Neuronal stem cell (in vitro differentiated cells): Measurements from ENCODE around the gene FBXL14.

Experiments
- DNase-seq: peaks from one replicate; pipeline ENCODE4 v3.0.0-alpha.2; 2013; ENCODE audit warnings: low spot score
- H2AFZ ChIP-seq: one replicate; pipeline ENCODE4 v1.6.1; 2013; ENCODE audit warnings: mild to moderate bottlenecking, low read length, inconsistent platforms
- H2AK5ac ChIP-seq: 2 replicates; pipeline ENCODE4 v1.6.1; 2013; ENCODE audit warnings: low read depth, mild to moderate bottlenecking, inconsistent platforms, low read length, moderate library complexity, mixed read lengths
- H2BK120ac ChIP-seq: 2 replicates; pipeline ENCODE4 v1.6.1; 2013; ENCODE audit warnings: low read depth, mild to moderate bottlenecking, inconsistent platforms, low read length, moderate library complexity, mixed read lengths
- H2BK12ac ChIP-seq: one replicate; pipeline ENCODE4 v1.6.1; 2013; ENCODE audit warnings: low read length, inconsistent platforms
- H2BK15ac ChIP-seq: 2 replicates; pipeline ENCODE4 v1.6.1; 2013; ENCODE audit warnings: mild to moderate bottlenecking, low read length, inconsistent platforms, mixed read lengths
- H2BK5ac ChIP-seq: one replicate; pipeline ENCODE4 v1.6.1; 2013; ENCODE audit warnings: inconsistent platforms, mild to moderate bottlenecking, low read length, moderate library complexity
- H3K14ac ChIP-seq: one replicate; pipeline ENCODE4 v1.6.1; 2013; ENCODE audit warnings: low read length, inconsistent platforms
- H3K18ac ChIP-seq: 2 replicates; pipeline ENCODE4 v1.6.1; 2013; ENCODE audit warnings: low read length, inconsistent platforms
- H3K23ac ChIP-seq: 2 replicates; pipeline ENCODE4 v1.6.1; 2013; ENCODE audit warnings: low read depth, mild to moderate bottlenecking, mixed read lengths, low read length, inconsistent platforms; ENCODE audit not compliant: poor library complexity
- H3K27ac ChIP-seq: replicated peaks from 3 replicates; pipeline ENCODE4 v1.5.1; 2013; ENCODE audit warnings: low read length, inconsistent platforms
- H3K27me3 ChIP-seq, 3 experiments: 2 replicates each; pipeline ENCODE4 v1.6.1; 2013; ENCODE audit warnings: low read length in 3 of 3, mild to moderate bottlenecking in 2 of 3, inconsistent platforms in 1 of 3, low read depth in 1 of 3, mixed read lengths in 1 of 3, moderate library complexity in 1 of 3; ENCODE audit not compliant: control insufficient read depth in 3 of 3, insufficient read depth in 3 of 3
- H3K36me3 ChIP-seq, 2 donors: replicated peaks in 1 of 2; 2 replicates each; pipeline ENCODE4 v1.6.1; 2013; ENCODE audit warnings: low read length in 2 of 2; ENCODE audit not compliant: control insufficient read depth in 2 of 2, insufficient read depth in 2 of 2
- H3K4ac ChIP-seq: 2 replicates; pipeline ENCODE4 v1.6.1; 2013; ENCODE audit warnings: inconsistent platforms, mild to moderate bottlenecking, low read length, moderate library complexity
- H3K4me1 ChIP-seq, 2 donors: 1 replicate in 1 of 2; 2 replicates in 1 of 2; pipeline ENCODE4 v1.6.1; 2013; ENCODE audit warnings: low read length in 2 of 2, low read depth in 1 of 2; ENCODE audit not compliant: control insufficient read depth in 2 of 2, insufficient read depth in 1 of 2
- H3K4me2 ChIP-seq: one replicate; pipeline ENCODE4 v1.6.1; 2013; ENCODE audit warnings: mild to moderate bottlenecking, low read length, inconsistent platforms; ENCODE audit not compliant: insufficient read depth, poor library complexity, severe bottlenecking
- H3K4me3 ChIP-seq, 2 donors: 2 replicates each; pipeline ENCODE4 v1.5.1; 2013; ENCODE audit warnings: low read length in 2 of 2, mild to moderate bottlenecking in 2 of 2, inconsistent platforms in 1 of 2, moderate library complexity in 1 of 2
- H3K79me1 ChIP-seq: one replicate; pipeline ENCODE4 v1.6.1; 2013; ENCODE audit warnings: low read depth, mild to moderate bottlenecking, inconsistent platforms, low read length, moderate library complexity
- H3K9ac ChIP-seq: one replicate; pipeline ENCODE4 v1.6.1; 2013; ENCODE audit warnings: mild to moderate bottlenecking, low read depth, low read length, inconsistent platforms; ENCODE audit not compliant: poor library complexity
- H3K9me3 ChIP-seq, 2 donors: replicated peaks in 1 of 2; 2 replicates each; pipeline versions ENCODE3 to v1.6.1; 2013; ENCODE audit warnings: low read length in 2 of 2, mild to moderate bottlenecking in 2 of 2, inconsistent platforms in 1 of 2, low read depth in 1 of 2, mixed read lengths in 1 of 2, moderate library complexity in 1 of 2; ENCODE audit not compliant: control insufficient read depth in 2 of 2, insufficient read depth in 1 of 2
- H4K8ac ChIP-seq: one replicate; pipeline ENCODE4 v1.6.1; 2013; ENCODE audit warnings: low read depth, mild to moderate bottlenecking, inconsistent platforms, low read length, moderate library complexity
- H4K91ac ChIP-seq: one replicate; pipeline ENCODE4 v1.6.1; 2013; ENCODE audit warnings: low read length, low read depth, mild to moderate bottlenecking, inconsistent platforms; ENCODE audit not compliant: poor library complexity
- WGBS, 2 donors: extraction: QIAGEN DNeasy Blood & Tissue Kit; methylation state at CpG; one replicate each; pipeline ENCODE4 v1.1.7; 2013; ENCODE audit warnings: missing lambda C conversion rate in 2 of 2, mixed read lengths in 1 of 2; ENCODE audit not compliant: insufficient read length in 2 of 2, insufficient replicate concordance in 1 of 2; ENCODE audit errors: extremely low coverage in 2 of 2; 5-methylcytosine and 5-hydroxymethylcytosine counted together

The FBXL14 gene

DNA sequence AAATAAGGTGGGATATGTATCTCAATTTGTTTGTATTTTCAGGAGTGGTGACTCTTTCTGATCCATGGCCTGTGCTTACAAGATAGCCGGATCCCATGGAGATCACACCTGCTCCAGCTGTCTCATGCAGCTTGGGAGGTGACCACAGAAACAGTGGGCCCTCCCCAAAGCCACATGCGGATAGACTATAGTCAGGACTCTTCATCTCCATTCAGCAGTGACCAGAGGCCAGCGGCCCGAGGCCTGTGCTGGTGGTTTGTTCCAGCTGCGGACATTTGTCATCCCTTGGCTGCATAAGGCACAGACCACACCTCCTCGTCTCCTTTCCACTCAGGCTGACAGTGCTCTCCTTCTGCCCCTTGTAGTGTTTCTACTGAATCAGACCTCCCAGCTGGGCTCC lies 20.0 kb upstream of the FBXL14 start:
- DNase-seq, result no peak
- Histone ChIP-seq H3K27me3 (peaks cover 0 to 67% (median 0%) of the 10 kb centered on the region in 3 experiments), H4K8ac (no peak overlapping the region), H2BK120ac (no peak overlapping the region), H2AK5ac (no peak overlapping the region), H2BK12ac (no peak overlapping the region), H2BK15ac (no peak overlapping the region), H3K14ac (no peak overlapping the region), H3K27ac (no peak overlapping the region), H2BK5ac (no peak overlapping the region), H4K91ac (no peak overlapping the region), H3K4me3 (no peak overlapping the region), H3K9me3 (no peaks in the 10 kb centered on the region), H3K18ac (no peak overlapping the region), H3K4me1 (peaks cover 7 to 18% of the 10 kb centered on the region in 2 donors), H3K23ac (no peak overlapping the region), H3K4ac (no peak overlapping the region), H2AFZ (no peak overlapping the region), H3K9ac (no peak overlapping the region), H3K4me2 (no peak overlapping the region), H3K36me3 (peaks cover 0 to 2% of the 10 kb centered on the region in 2 donors), H3K79me1 (peaks cover 4% of the 10 kb centered on the region)
- no CpG with 5 or more reads among the region's 6 CpGs for WGBS, 2 donors

DNA sequence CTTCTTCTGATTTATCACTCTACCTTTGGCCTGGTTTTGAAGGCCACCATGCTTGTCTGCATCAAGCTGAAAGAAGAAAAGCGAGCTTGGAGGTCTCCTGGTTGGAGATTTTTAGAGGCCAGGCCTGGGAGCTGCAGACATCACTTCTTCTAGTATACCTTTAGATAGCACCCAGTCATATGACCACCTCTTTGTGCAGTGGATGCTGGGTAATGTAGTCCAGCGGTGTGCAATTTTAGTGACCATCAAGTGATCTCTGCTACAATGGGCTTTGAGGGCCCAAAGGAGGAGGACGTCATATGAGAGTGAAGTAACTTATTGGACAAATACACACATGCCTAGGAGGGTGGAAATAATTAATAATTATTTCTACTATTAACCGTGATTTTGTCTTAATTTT lies 19.5 kb upstream of the FBXL14 start:
- Histone ChIP-seq H2AK5ac (no peak overlapping the region), H3K27ac (no peak overlapping the region), H2BK15ac (no peak overlapping the region), H4K8ac (no peak overlapping the region), H3K9me3 (no peaks in the 10 kb centered on the region), H2BK5ac (no peak overlapping the region), H3K4me1 (peaks cover 7 to 18% of the 10 kb centered on the region in 2 donors), H3K18ac (no peak overlapping the region), H3K9ac (no peak overlapping the region), H2BK120ac (no peak overlapping the region), H3K14ac (no peak overlapping the region), H2BK12ac (no peak overlapping the region), H3K4ac (no peak overlapping the region), H3K4me2 (no peak overlapping the region), H3K36me3 (peaks cover 0 to 2% of the 10 kb centered on the region in 2 donors), H4K91ac (no peak overlapping the region), H3K4me3 (no peak overlapping the region), H2AFZ (no peak overlapping the region), H3K79me1 (peaks cover 4% of the 10 kb centered on the region), H3K23ac (no peak overlapping the region), H3K27me3 (peaks cover 0 to 71% (median 0%) of the 10 kb centered on the region in 3 experiments)
- DNase-seq, result no peak
- no CpG with 5 or more reads among the region's 4 CpGs for WGBS, 2 donors

- Histone ChIP-seq H2BK5ac (no peak overlapping the region), H3K14ac (no peak overlapping the region), H3K18ac (no peak overlapping the region), H4K8ac (no peak overlapping the region), H3K9me3 (no peaks in the 10 kb centered on the region), H2AK5ac (no peak overlapping the region), H2AFZ (no peak overlapping the region), H3K79me1 (peaks cover 4% of the 10 kb centered on the region), H3K4me2 (no peak overlapping the region), H2BK15ac (no peak overlapping the region), H3K4me3 (no peak overlapping the region), H2BK120ac (no peak overlapping the region), H3K36me3 (peaks cover 0 to 2% of the 10 kb centered on the region in 2 donors), H3K4me1 (peaks cover 7 to 14% of the 10 kb centered on the region in 2 donors), H3K27me3 (peaks cover 0 to 82% (median 0%) of the 10 kb centered on the region in 3 experiments), H3K23ac (no peak overlapping the region), H4K91ac (no peak overlapping the region), H3K27ac (peak overlapping the region; percentile 39), H3K4ac (no peak overlapping the region), H2BK12ac (no peak overlapping the region), H3K9ac (no peak overlapping the region)
- no peak for DNase-seq
- no CpG with 5 or more reads among the region's 13 CpGs for WGBS, 2 donors
Measured at GRCh38 chr12:1611803-1612572, 17.6 kb upstream of the FBXL14 start.

DNA sequence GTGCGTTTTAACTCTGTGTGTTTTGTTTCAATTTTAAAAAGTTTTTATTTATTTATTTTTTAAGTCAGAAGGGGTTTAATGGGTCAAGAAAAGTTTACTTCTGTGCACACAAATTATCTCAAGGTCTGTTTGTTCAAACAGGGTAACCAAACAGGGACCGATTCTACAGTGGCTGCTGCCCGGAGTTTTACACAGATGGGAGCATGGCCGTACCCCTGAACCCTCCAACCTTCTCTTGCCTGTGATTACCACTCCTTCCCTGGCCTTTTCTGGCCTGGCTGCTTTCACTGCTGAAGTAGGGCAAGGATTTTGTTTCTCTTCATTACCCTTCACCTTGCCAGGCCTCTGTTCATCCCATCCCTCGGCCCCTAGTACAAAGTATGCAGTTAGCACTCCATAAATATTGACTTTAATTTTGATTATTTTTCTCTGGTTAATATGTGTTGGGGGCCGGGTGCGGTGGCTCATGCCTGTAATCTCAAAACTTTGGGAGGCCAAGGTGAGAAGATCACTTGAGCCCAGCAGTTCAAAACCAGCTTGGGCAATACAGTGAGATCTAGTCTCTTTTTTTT lies 15.8 kb upstream of the FBXL14 start:
- H3K27ac ChIP-seq, result no peak overlapping the region
- H3K9me3 ChIP-seq, result no peaks in the 10 kb centered on the region
- no peak overlapping the region for H2BK15ac ChIP-seq
- no peak overlapping the region for H3K9ac ChIP-seq
- H2BK5ac ChIP-seq, result no peak overlapping the region
- H2AFZ ChIP-seq, result no peak overlapping the region
- no peak overlapping the region for H2AK5ac ChIP-seq
- peaks cover 0 to 2% of the 10 kb centered on the region in 2 donors for H3K36me3 ChIP-seq
- H3K4me2 ChIP-seq, result no peak overlapping the region
- no peak overlapping the region for H3K23ac ChIP-seq
- WGBS, 2 donors, result no CpG with 5 or more reads among the region's 7 CpGs
- no peak for DNase-seq
- H3K27me3 ChIP-seq, result peaks cover 0 to 82% (median 0%) of the 10 kb centered on the region in 3 experiments
- no peak overlapping the region for H3K4ac ChIP-seq
- H2BK12ac ChIP-seq, result no peak overlapping the region
- no peak overlapping the region for H3K18ac ChIP-seq
- peaks cover 4% of the 10 kb centered on the region for H3K79me1 ChIP-seq
- H4K8ac ChIP-seq, result no peak overlapping the region
- peaks cover 14 to 22% of the 10 kb centered on the region in 2 donors for H3K4me1 ChIP-seq
- no peak overlapping the region for H3K4me3 ChIP-seq
- H2BK120ac ChIP-seq, result no peak overlapping the region
- no peak overlapping the region for H3K14ac ChIP-seq
- H4K91ac ChIP-seq, result no peak overlapping the region
